ENCODE data around the gene BMP2K. TPM values are rescaled to one million over a fixed set of nuclear protein-coding genes. Genes with fewer than 3 reads are reported as not detected.
"Not testable (repeated sequence)": the region's sequence is repeated elsewhere in the genome, so short reads cannot be mapped to it uniquely, and the experiment has no call there.

Gene BMP2K
- total RNA-seq, 2 donors from 2014 or later, result 15.8 to 18.9 TPM

DNA sequence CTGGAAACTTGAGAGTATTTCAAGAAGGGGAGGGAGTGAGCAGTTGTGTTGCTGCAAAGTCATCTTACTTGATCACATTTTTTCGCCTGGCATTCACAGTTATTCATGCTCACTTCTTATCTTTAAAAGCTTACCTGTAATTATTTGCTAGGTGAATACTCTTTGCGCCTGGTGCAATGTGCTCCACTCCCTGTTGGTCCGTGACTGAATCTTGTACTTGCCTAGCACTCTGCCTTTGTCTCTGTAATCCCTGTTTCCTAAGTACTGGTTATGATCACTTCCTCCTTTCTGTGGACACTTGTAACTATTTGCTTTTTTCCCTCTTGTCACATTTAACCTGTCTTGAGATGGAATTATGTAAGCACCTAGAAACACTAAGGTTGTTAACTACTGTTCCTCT is 5.8 kb downstream of the BMP2K start:
- no peaks in the 10 kb centered on the region for H3K27me3 ChIP-seq
- intact Hi-C loops (cut with DNase I), result no loop called here
- DNase-seq (no peak), ATAC-seq (no peak)
- H3K9me3 ChIP-seq, result no peaks in the 10 kb centered on the region
- peaks cover 21% of the 10 kb centered on the region for H3K4me1 ChIP-seq
- no peak for TF ChIP-seq POLR2A (IDR thresholded peaks at IDR 0.05)
- TF ChIP-seq, protein P1, sequence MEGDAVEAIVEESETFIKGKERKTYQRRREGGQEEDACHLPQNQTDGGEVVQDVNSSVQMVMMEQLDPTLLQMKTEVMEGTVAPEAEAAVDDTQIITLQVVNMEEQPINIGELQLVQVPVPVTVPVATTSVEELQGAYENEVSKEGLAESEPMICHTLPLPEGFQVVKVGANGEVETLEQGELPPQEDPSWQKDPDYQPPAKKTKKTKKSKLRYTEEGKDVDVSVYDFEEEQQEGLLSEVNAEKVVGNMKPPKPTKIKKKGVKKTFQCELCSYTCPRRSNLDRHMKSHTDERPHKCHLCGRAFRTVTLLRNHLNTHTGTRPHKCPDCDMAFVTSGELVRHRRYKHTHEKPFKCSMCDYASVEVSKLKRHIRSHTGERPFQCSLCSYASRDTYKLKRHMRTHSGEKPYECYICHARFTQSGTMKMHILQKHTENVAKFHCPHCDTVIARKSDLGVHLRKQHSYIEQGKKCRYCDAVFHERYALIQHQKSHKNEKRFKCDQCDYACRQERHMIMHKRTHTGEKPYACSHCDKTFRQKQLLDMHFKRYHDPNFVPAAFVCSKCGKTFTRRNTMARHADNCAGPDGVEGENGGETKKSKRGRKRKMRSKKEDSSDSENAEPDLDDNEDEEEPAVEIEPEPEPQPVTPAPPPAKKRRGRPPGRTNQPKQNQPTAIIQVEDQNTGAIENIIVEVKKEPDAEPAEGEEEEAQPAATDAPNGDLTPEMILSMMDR (IDR thresholded peaks at IDR 0.05), result no peak
- WGBS, 2 donors, result 74% methylated on average over 3 of the region's 3 CpGs
- no peak overlapping the region for H3K27ac ChIP-seq
- no peak overlapping the region for H3K4me3 ChIP-seq
- H3K36me3 ChIP-seq (replicated peaks in 1 of 2; ENCODE audit: insufficient read depth in 1 of 2, low read depth in 2 of 2), result no peaks in the 10 kb centered on the region

DNA sequence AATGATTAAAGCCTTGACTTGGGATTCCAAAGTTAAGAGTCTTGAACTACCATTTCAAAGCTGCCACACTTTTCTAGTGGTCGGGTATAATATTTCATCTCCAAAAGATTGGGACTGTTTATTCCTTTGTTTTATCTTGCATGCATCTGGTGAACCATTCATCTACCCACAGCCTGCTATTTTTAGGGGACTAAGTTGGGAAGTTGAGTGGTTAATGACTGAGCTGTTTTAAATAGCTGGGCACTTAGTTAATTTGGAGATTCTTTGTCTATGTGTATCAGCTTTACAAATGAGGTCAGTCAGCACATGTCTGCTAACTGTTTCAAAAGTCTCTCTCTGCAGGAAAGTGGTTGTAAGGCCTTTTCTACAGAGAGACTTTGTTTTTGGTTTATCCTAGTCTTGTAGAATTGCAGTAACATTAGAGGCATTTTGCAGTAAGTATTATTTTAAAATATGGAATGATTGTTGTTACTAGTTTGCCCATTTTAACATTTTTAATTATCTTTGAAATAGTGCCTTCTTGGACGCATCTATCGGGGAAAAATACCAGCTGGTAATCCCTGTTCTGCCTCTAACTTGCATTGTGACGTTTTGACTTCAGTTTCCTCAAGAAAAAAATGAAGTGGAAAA is 8.2 kb downstream of the BMP2K start:
- Histone ChIP-seq H3K27me3 (no peaks in the 10 kb centered on the region), H3K36me3 (replicated peaks in 1 of 2; ENCODE audit: insufficient read depth in 1 of 2, low read depth in 2 of 2) (no peaks in the 10 kb centered on the region), H3K4me3 (no peak overlapping the region), H3K4me1 (peaks cover 4% of the 10 kb centered on the region), H3K27ac (no peak overlapping the region), H3K9me3 (no peaks in the 10 kb centered on the region)
- DNase-seq (no peak), ATAC-seq (no peak)
- 46 to 54% methylated on average over 4 of the region's 4 CpGs for WGBS, 2 donors
- TF ChIP-seq POLR2A (IDR thresholded peaks at IDR 0.05), result no peak
- TF ChIP-seq, protein P1 (IDR thresholded peaks at IDR 0.05), result no peak
- intact Hi-C loops (cut with DNase I), result no loop called here

DNA sequence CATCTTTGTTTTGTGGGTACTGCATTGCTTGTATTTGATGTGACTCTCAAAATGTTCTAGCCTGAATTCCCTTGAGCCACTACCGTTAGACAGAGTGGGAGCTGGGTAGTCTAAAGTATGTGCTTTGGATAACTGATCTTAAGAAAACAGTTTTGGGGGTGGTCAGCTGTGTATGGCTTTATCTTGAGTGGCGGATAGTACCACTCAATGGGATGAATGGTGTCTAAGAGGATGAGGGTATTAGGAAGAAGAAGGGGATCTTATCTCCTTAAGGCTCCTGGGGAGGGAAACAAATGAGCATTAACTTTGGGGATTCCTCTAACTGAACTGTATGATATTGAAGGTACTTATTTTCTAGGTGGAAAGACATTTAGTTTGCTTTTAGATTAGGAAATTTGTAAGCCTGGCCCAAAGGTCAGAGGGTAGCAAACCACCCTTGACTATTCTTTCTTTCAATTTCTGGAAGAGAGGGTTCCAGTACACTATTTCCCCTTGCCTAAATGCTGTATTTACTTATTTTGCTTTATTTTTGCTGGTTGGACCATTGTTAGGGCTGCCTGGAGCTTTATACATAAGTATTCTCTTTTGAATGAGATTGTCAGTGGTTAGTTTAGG is 11.3 kb downstream of the BMP2K start:
- Histone ChIP-seq H3K4me3 (no peak overlapping the region), H3K27ac (no peak overlapping the region), H3K9me3 (no peaks in the 10 kb centered on the region), H3K4me1 (no peaks in the 10 kb centered on the region), H3K36me3 (replicated peaks in 1 of 2; ENCODE audit: insufficient read depth in 1 of 2, low read depth in 2 of 2) (no peaks in the 10 kb centered on the region), H3K27me3 (no peaks in the 10 kb centered on the region)
- WGBS, 2 donors, result 92 to 96% methylated on average over 2 of the region's 2 CpGs
- no peak for DNase-seq
- no peak for ATAC-seq
- intact Hi-C loops (cut with DNase I), result no loop called here
- TF ChIP-seq, protein P1 (IDR thresholded peaks at IDR 0.05), result no peak
- no peak for TF ChIP-seq POLR2A (IDR thresholded peaks at IDR 0.05)

DNA sequence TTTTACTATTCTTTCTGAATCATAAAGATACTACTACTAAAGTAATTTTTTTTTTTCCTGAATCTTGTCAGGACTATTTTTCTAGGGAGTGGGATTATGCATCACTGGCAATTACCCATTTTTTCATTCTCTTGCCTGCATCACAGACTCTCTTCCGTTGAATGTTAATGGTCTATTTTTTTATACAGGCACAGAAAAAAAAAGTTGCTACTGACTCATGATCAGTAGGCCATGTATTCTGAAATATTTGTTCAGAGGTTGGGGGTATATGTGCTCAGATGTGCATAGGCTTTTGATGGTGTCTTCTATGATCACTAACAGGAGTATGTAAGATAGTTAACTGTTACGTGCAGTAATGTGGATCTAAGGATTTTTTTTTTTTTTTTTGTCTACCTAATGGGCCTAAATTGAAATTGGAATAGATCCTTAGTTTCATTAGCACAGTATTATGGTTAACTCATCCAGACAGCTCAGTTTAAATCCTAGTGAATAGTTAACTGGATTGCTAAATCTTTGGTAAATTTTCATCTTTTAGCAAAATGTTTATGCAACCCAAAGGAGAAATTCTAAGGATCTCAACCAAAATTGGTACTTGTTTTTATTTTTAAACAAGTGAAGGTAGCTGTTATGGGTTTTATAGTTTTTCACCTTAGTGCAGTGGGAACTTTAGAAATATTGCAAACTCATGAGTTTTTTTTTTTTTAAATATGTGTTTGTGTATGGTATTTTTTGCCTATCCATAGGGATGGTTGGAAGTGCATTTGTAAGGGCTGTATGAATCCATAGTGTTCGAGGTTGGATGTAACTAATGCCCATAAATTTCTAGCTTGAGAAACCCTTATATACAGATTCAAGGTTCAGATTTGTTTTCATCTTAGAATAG is 12.1 kb downstream of the BMP2K start:
- DNase-seq, result no peak
- TF ChIP-seq, protein P1 (IDR thresholded peaks at IDR 0.05), result no peak
- no peak for TF ChIP-seq POLR2A (IDR thresholded peaks at IDR 0.05)
- Histone ChIP-seq H3K9me3 (no peaks in the 10 kb centered on the region), H3K36me3 (replicated peaks in 1 of 2; ENCODE audit: insufficient read depth in 1 of 2, low read depth in 2 of 2) (no peaks in the 10 kb centered on the region), H3K4me3 (no peak overlapping the region), H3K27me3 (no peaks in the 10 kb centered on the region), H3K27ac (no peak overlapping the region), H3K4me1 (no peaks in the 10 kb centered on the region)
- no peak for ATAC-seq
- intact Hi-C loops (cut with DNase I), result no loop called here
- WGBS, 2 donors, result 94 to 95% methylated on average over 3 of the region's 3 CpGs

DNA sequence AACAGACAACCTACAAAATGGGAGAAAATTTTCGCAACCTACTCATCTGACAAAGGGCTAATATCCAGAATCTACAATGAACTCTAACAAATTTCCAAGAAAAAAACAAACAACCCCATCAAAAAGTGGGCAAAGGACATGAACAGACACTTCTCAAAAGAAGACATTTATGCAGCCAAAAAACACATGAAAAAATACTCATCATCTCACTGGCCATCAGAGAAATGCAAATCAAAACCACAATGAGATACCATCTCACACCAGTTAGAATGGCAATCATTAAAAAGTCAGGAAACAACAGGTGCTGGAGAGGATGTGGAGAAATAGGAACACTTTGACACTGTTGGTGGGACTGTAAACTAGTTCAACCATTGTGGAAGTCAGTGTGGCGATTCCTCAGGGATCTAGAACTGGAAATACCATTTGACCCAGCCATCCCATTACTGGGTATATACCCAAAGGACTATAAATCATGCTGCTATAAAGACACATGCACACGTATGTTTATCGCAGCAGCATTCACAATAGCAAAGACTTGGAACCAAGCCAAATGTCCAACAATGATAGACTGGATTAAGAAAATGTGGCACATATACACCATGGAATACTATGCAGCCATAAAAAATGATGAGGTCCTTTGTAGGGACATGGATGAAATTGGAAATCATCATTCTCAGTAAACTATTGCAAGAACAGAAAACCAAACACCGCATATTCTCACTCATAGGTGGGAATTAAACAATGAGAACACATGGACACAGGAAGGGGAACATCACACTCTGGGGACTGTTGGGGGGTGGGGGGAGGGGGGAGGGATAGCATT is 19.7 kb downstream of the BMP2K start:
- H3K36me3 ChIP-seq (replicated peaks in 1 of 2; ENCODE audit: insufficient read depth in 1 of 2, low read depth in 2 of 2); H3K27me3 ChIP-seq; H3K4me3 ChIP-seq; H3K4me1 ChIP-seq; H3K27ac ChIP-seq; intact Hi-C loops (cut with DNase I); ATAC-seq; DNase-seq; H3K9me3 ChIP-seq: not testable (repeated sequence)
- 98 to 100% methylated on average over 3 to 4 of the region's 5 CpGs for WGBS, 2 donors
